ENCODE measurements around the gene HDLBP.

Gene HDLBP

GRCh38 chr2:241248289-241248688 is 67.2 kb downstream of the HDLBP start:
- no peak for TF ChIP-seq POLR2AphosphoS5 (IDR thresholded peaks at IDR 0.05; ENCODE audit: low read depth, low read length)
- no peak for TF ChIP-seq FOXP2 (optimal IDR thresholded peaks at IDR 0.05; ENCODE audit: borderline replicate concordance, extremely low read depth, extremely low read length, insufficient read depth)
- TF ChIP-seq, protein P1, sequence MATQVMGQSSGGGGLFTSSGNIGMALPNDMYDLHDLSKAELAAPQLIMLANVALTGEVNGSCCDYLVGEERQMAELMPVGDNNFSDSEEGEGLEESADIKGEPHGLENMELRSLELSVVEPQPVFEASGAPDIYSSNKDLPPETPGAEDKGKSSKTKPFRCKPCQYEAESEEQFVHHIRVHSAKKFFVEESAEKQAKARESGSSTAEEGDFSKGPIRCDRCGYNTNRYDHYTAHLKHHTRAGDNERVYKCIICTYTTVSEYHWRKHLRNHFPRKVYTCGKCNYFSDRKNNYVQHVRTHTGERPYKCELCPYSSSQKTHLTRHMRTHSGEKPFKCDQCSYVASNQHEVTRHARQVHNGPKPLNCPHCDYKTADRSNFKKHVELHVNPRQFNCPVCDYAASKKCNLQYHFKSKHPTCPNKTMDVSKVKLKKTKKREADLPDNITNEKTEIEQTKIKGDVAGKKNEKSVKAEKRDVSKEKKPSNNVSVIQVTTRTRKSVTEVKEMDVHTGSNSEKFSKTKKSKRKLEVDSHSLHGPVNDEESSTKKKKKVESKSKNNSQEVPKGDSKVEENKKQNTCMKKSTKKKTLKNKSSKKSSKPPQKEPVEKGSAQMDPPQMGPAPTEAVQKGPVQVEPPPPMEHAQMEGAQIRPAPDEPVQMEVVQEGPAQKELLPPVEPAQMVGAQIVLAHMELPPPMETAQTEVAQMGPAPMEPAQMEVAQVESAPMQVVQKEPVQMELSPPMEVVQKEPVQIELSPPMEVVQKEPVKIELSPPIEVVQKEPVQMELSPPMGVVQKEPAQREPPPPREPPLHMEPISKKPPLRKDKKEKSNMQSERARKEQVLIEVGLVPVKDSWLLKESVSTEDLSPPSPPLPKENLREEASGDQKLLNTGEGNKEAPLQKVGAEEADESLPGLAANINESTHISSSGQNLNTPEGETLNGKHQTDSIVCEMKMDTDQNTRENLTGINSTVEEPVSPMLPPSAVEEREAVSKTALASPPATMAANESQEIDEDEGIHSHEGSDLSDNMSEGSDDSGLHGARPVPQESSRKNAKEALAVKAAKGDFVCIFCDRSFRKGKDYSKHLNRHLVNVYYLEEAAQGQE (IDR thresholded peaks at IDR 0.05; ENCODE audit: insufficient read depth in 1 of 2, low read depth in 2 of 2, low read length in 2 of 2), result no peak
- TF ChIP-seq SIN3A (IDR thresholded peaks at IDR 0.05; ENCODE audit: borderline replicate concordance, insufficient read depth, low read length), result no peak
- no peak for TF ChIP-seq TAF1 (IDR thresholded peaks at IDR 0.05; ENCODE audit: borderline replicate concordance, insufficient read depth, low read length)

GRCh38 chr2:241244368-241244767 is 71.1 kb downstream of the HDLBP start:
- TF ChIP-seq POLR2AphosphoS5 (IDR thresholded peaks at IDR 0.05; ENCODE audit: low read depth, low read length) (no peak), SIN3A (IDR thresholded peaks at IDR 0.05; ENCODE audit: borderline replicate concordance, insufficient read depth, low read length) (no peak), TAF1 (IDR thresholded peaks at IDR 0.05; ENCODE audit: borderline replicate concordance, insufficient read depth, low read length) (no peak), FOXP2 (optimal IDR thresholded peaks at IDR 0.05; ENCODE audit: borderline replicate concordance, extremely low read depth, extremely low read length, insufficient read depth) (no peak)
- TF ChIP-seq, protein P1 (IDR thresholded peaks at IDR 0.05; ENCODE audit: insufficient read depth in 1 of 2, low read depth in 2 of 2, low read length in 2 of 2), result no peak

- TF ChIP-seq, protein P1 (IDR thresholded peaks at IDR 0.05; ENCODE audit: insufficient read depth in 1 of 2, low read depth in 2 of 2, low read length in 2 of 2), result no peak
- TF ChIP-seq FOXP2 (optimal IDR thresholded peaks at IDR 0.05; ENCODE audit: borderline replicate concordance, extremely low read depth, extremely low read length, insufficient read depth), result no peak
Observed at GRCh38 chr2:241242306-241242705, 73.2 kb downstream of the HDLBP start.

DNA sequence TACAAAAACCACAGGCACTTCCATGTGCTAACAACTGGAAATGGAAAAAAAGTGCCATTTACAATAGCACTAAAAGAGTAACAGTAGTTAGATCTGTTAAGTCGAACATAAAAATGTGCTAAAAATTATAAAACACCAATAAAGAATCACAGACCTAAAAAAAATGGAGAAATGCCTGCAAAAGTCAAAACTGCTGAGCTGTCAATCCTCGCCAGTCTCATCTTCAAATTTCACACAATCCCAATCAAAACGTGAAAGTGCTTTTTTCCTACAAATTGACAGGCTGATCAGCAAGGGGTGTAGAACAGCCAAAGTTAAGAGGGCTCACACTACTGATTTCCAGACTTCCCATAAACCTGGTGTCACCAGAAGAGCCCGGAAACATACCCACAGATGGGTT is 73.8 kb downstream of the HDLBP start:
- TF ChIP-seq TAF1 (IDR thresholded peaks at IDR 0.05; ENCODE audit: borderline replicate concordance, insufficient read depth, low read length), result no peak
- TF ChIP-seq, protein P1 (IDR thresholded peaks at IDR 0.05; ENCODE audit: insufficient read depth in 1 of 2, low read depth in 2 of 2, low read length in 2 of 2), result no peak
- TF ChIP-seq FOXP2 (optimal IDR thresholded peaks at IDR 0.05; ENCODE audit: borderline replicate concordance, extremely low read depth, extremely low read length, insufficient read depth), result no peak
- TF ChIP-seq SIN3A (IDR thresholded peaks at IDR 0.05; ENCODE audit: borderline replicate concordance, insufficient read depth, low read length), result no peak
- TF ChIP-seq POLR2AphosphoS5 (IDR thresholded peaks at IDR 0.05; ENCODE audit: low read depth, low read length), result no peak

DNA sequence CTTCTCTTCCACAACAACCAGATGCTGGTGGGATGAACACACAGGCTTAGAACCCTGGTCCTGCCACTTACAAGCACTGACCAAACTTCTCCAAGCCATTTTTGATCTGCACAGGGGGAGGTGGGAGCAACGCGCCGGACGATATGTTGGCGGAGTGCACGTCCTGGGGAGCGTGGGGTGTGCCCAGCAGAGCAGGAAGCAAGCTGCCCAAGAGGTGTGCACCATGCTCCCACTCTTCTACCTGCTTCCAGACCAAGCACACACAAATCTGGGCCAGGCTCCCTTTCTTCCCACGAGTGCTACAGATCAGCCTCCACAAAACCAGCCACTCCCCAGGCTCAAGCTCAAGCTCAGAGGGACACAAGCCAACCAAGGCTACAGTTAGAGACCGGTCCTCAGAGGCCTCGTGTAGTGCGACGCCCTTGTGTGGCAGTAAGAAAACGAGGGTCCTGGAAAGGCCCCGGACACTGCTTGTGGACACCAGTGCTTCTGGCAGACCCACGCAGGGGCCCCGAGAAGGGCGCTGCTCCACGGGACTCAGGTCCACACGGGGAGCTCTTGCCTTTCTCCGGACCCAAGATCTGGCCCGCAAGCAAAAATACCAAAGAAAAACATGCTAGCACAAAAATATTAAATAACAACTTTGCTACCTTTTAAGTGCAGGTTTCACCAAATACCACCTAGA is 75.0 kb downstream of the HDLBP start:
- TF ChIP-seq, protein P1 (IDR thresholded peaks at IDR 0.05; ENCODE audit: insufficient read depth in 1 of 2, low read depth in 2 of 2, low read length in 2 of 2), result no peak
- no peak for TF ChIP-seq SIN3A (IDR thresholded peaks at IDR 0.05; ENCODE audit: borderline replicate concordance, insufficient read depth, low read length)
- no peak for TF ChIP-seq TAF1 (IDR thresholded peaks at IDR 0.05; ENCODE audit: borderline replicate concordance, insufficient read depth, low read length)
- TF ChIP-seq POLR2AphosphoS5 (IDR thresholded peaks at IDR 0.05; ENCODE audit: low read depth, low read length), result no peak
- TF ChIP-seq FOXP2 (optimal IDR thresholded peaks at IDR 0.05; ENCODE audit: borderline replicate concordance, extremely low read depth, extremely low read length, insufficient read depth), result no peak

Measured in PFSK-1 (cell line).